ENCODE measurements around the gene PCBP3.

DNA sequence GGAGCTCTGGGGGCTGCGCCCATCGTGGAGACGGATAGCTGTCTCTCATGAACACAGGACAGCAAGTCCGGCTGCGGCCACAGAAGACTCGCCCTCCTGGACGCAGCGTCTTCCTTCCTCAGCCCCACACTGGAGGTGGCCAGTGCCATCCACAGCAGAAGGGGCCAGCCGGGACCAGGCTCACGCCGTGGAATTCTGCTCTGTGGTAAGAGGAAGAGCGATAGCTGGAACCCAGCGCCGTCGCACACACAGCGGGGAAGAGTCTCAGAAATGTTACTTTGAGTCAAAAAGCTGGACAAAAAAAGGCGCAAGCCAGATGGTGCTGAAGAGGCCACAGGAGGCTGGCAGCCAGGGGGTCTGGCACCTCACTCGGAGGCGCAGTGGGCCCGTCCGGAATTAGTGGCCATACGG is 224.2 kb downstream of the PCBP3 start:
- TF ChIP-seq, protein P1, sequence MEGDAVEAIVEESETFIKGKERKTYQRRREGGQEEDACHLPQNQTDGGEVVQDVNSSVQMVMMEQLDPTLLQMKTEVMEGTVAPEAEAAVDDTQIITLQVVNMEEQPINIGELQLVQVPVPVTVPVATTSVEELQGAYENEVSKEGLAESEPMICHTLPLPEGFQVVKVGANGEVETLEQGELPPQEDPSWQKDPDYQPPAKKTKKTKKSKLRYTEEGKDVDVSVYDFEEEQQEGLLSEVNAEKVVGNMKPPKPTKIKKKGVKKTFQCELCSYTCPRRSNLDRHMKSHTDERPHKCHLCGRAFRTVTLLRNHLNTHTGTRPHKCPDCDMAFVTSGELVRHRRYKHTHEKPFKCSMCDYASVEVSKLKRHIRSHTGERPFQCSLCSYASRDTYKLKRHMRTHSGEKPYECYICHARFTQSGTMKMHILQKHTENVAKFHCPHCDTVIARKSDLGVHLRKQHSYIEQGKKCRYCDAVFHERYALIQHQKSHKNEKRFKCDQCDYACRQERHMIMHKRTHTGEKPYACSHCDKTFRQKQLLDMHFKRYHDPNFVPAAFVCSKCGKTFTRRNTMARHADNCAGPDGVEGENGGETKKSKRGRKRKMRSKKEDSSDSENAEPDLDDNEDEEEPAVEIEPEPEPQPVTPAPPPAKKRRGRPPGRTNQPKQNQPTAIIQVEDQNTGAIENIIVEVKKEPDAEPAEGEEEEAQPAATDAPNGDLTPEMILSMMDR (IDR thresholded peaks at IDR 0.05 in 4 of 5, conservative IDR thresholded peaks at IDR 0.05 in 1 of 5) = no peak
- no peak for TF ChIP-seq POLR2A (IDR thresholded peaks at IDR 0.05)

Data from gastrocnemius medialis (tissue), 4 donors.